PFSK-1 (cell line): ENCODE measurements around the gene SLC22A12.

ENCODE experiments used
- FOXP2 ChIP-seq: optimal IDR thresholded peaks from 2 replicates; pipeline ENCODE3; 2011; ENCODE audit warnings: borderline replicate concordance, control low read depth, inconsistent platforms; ENCODE audit not compliant: insufficient read depth; ENCODE audit errors: extremely low read length, extremely low read depth
- POLR2AphosphoS5 ChIP-seq: IDR thresholded peaks from 2 replicates; pipeline ENCODE4 v1.6.1; 2012; ENCODE audit warnings: low read depth, mild to moderate bottlenecking, control low read depth, low read length, moderate library complexity
- SIN3A ChIP-seq: IDR thresholded peaks from 2 replicates; pipeline ENCODE4 v1.6.1; 2012; ENCODE audit warnings: mild to moderate bottlenecking, low read length, moderate library complexity, borderline replicate concordance; ENCODE audit not compliant: insufficient read depth
- TAF1 ChIP-seq: IDR thresholded peaks from 2 replicates; pipeline ENCODE4 v1.6.1; 2012; ENCODE audit warnings: low read length, control low read depth, borderline replicate concordance; ENCODE audit not compliant: insufficient read depth
- TF ChIP-seq, protein P1 (sequence below), 2 experiments: IDR thresholded peaks; 2 replicates each; pipeline versions ENCODE4 v1.6.1 to v1.8.0; 2011 to 2012; ENCODE audit warnings: low read depth in 2 of 2, low read length in 2 of 2, control low read depth in 1 of 2, inconsistent platforms in 1 of 2, mild to moderate bottlenecking in 1 of 2, moderate library complexity in 1 of 2; ENCODE audit not compliant: insufficient read depth in 1 of 2

Gene SLC22A12

GRCh38 chr11:64632237-64632636 lies 41.2 kb downstream of the SLC22A12 start:
- TF ChIP-seq FOXP2 (no peak), SIN3A (no peak), POLR2AphosphoS5 (no peak), TAF1 (no peak)
- TF ChIP-seq, protein P1, sequence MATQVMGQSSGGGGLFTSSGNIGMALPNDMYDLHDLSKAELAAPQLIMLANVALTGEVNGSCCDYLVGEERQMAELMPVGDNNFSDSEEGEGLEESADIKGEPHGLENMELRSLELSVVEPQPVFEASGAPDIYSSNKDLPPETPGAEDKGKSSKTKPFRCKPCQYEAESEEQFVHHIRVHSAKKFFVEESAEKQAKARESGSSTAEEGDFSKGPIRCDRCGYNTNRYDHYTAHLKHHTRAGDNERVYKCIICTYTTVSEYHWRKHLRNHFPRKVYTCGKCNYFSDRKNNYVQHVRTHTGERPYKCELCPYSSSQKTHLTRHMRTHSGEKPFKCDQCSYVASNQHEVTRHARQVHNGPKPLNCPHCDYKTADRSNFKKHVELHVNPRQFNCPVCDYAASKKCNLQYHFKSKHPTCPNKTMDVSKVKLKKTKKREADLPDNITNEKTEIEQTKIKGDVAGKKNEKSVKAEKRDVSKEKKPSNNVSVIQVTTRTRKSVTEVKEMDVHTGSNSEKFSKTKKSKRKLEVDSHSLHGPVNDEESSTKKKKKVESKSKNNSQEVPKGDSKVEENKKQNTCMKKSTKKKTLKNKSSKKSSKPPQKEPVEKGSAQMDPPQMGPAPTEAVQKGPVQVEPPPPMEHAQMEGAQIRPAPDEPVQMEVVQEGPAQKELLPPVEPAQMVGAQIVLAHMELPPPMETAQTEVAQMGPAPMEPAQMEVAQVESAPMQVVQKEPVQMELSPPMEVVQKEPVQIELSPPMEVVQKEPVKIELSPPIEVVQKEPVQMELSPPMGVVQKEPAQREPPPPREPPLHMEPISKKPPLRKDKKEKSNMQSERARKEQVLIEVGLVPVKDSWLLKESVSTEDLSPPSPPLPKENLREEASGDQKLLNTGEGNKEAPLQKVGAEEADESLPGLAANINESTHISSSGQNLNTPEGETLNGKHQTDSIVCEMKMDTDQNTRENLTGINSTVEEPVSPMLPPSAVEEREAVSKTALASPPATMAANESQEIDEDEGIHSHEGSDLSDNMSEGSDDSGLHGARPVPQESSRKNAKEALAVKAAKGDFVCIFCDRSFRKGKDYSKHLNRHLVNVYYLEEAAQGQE (IDR thresholded peaks at IDR 0.05; ENCODE audit: insufficient read depth in 1 of 2, low read depth in 2 of 2, low read length in 2 of 2) = no peak

DNA sequence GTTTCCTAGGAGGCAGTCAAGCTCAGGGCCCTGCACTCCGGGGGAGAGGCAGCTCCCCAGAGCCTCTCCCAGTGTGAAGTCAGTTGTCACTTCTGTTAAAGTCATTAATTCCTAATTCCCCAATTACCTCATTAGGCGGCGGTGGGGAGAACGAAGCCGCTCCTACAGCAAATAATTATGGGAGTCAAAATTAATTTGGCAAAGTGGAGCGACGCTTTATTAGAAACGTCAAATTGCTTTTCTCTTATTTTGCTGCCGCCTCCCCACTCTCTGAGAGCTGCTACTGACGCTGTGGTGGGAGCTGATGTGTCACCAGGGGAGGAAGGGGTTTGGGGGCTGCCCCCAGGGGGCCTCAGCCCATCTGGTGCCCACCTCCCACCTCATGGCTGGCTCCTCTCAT lies 41.6 kb downstream of the SLC22A12 start:
- TF ChIP-seq, protein P1 (IDR thresholded peaks at IDR 0.05; ENCODE audit: insufficient read depth in 1 of 2, low read depth in 2 of 2, low read length in 2 of 2) = no peak
- TF ChIP-seq SIN3A (no peak), FOXP2 (no peak), POLR2AphosphoS5 (no peak), TAF1 (no peak)

GRCh38 chr11:64633555-64634159 lies 42.6 kb downstream of the SLC22A12 start:
- TF ChIP-seq SIN3A = no peak
- no peak for TF ChIP-seq FOXP2
- no peak for TF ChIP-seq POLR2AphosphoS5
- TF ChIP-seq, protein P1 (IDR thresholded peaks at IDR 0.05; ENCODE audit: insufficient read depth in 1 of 2, low read depth in 2 of 2, low read length in 2 of 2) = no peak
- TF ChIP-seq TAF1 = no peak

DNA sequence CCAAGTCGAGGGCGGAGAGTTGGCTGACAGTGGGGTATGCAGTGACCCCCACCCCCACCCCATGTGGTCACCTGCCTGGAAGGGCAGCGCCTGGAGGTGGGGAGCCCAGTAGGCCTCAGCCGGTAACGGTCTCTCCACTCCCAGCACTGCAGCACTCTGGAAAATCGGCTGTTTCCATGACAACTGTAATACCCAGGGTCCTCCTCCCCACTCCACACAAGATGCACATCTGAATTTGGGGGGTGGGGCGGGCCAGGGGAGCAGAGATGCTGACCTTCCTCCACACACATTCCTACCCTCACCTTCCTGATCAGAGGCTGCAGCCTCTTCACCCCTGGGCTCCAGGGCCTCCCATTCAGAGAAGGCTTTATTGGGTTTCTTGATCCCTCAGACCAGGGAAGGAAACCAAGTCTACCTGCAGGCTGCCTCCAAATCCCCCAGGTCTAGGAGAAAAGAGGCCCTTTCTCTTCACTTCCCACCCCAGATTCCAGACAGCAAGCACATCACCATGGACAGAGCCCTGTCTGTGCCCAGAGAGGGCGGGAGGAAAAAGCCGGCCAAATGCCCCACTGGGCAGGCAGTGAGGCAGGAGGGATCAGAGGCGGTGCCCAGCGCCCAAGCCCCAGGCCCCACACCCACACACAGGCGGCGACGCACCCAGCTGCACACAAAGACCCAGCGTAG lies 46.5 kb downstream of the SLC22A12 start:
- TF ChIP-seq, protein P1 (IDR thresholded peaks at IDR 0.05; ENCODE audit: insufficient read depth in 1 of 2, low read depth in 2 of 2, low read length in 2 of 2) = peak; percentile 41 to 83; a peak in 2 of 4 replicates
- no peak for TF ChIP-seq FOXP2

DNA sequence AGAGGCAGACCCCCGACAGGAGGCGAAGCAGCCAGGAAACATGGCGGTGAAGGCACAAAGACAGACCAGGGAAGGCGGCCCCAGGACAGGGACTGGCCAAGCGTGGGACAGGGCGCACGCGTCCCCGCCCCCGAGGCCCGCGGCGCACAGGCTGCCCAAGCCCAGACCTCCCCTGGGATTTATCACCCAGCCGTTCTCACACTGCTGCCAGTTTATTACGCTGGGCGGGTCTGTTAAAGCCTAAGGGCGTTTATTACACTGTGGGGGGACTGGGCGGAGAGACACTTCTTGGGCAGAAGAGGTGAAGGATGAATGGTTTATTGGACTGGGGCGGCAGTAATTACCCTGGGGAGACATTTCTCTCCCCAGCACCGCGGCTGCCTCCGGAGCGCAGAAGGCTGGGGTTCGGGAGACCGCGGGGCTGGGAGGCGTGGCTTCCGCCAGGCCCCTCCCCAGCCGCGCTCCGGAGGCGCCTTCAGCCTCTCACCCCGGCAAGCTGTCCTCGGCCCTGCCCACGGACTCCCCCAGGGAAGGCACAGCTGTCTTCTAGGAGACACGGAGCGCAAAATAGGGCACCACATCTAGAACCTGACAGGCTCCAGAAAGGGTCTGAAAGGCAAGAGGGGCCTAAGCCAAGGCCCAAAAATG lies 47.1 kb downstream of the SLC22A12 start:
- no peak for TF ChIP-seq FOXP2
- no peak for TF ChIP-seq TAF1
- no peak for TF ChIP-seq POLR2AphosphoS5
- no peak for TF ChIP-seq SIN3A
- TF ChIP-seq, protein P1 (IDR thresholded peaks at IDR 0.05; ENCODE audit: insufficient read depth in 1 of 2, low read depth in 2 of 2, low read length in 2 of 2) = no peak
